HCT116 (cell line): Measurements from ENCODE around the gene C6orf118. TPM values are rescaled to one million over a fixed set of nuclear protein-coding genes. Genes with fewer than 3 reads are reported as not detected.

Source experiments
- ATAC-seq: fragments of 200-7000 bp; cut with Tn5 transposase; 2 replicates; pipeline ENCODE4 v1.9.1; 2020; ENCODE audit warnings: mild to moderate bottlenecking, moderate library complexity
- BruUV-seq: library from RNA; stranded (reverse); fragments of 400-500 nt; replicated peaks from 2 replicates; lab custom pipeline; 2021; lab: Mats Ljungman, UMichigan
- CTCF ChIA-PET: fragments of 300-600 bp; sonication (Branson Sonifier 250); formaldehyde crosslinking; loops from one replicate; lab custom pipeline; 2021; ENCODE audit warnings: antibody characterized with exemption; lab: Charles Lee
- POLR2A ChIA-PET: fragments of 300-600, 350-600 bp; sonication (Branson Sonifier 250); formaldehyde crosslinking; loops from one replicate; lab custom pipeline; 2021; ENCODE audit warnings: antibody characterized with exemption; lab: Charles Lee
- RAD21 ChIA-PET, 2 experiments: fragments of 300-600 bp; sonication (Branson Sonifier 250); formaldehyde crosslinking; loops; one replicate each; lab custom pipeline; 2023; ENCODE audit warnings: low total read pairs in 2 of 2; ENCODE audit not compliant: uncharacterized antibody in 2 of 2, unreplicated experiment in 2 of 2, low non-redundant PET in 1 of 2; lab: Charles Lee
- DNase-seq: peaks from one replicate; pipeline ENCODE4 v3.0.0-alpha.2; 2010; ENCODE audit warnings: low read depth, low spot score
- H2AFZ ChIP-seq: fragments of 200-600 bp; shearing (Covaris generic), sonication (generic); 2 replicates; pipeline ENCODE4 v1.6.1; 2017; ENCODE audit warnings: low read depth, mixed run types, mixed read lengths, antibody characterized with exemption, low read length; ENCODE audit not compliant: poor library complexity, severe bottlenecking
- H3K27ac ChIP-seq: 2 replicates; pipeline ENCODE4 v1.5.1; 2012; ENCODE audit warnings: low read depth, low read length
- H3K27me3 ChIP-seq: fragments of 200-600 bp; sonication (generic); 2 replicates; pipeline ENCODE4 v1.6.1; 2016; ENCODE audit warnings: mixed run types, low read length, mixed read lengths; ENCODE audit not compliant: insufficient read depth
- H3K36me3 ChIP-seq, 2 experiments: fragments of 200-500 bp in 1 of 2; fragments of 200-600 bp in 1 of 2; sonication (Bioruptor generic) in 1 of 2; sonication (generic) in 1 of 2; 2 replicates each; pipeline versions ENCODE4 v1.5.1 to v1.6.1; 2014 to 2016; ENCODE audit warnings: low read length in 2 of 2, inconsistent platforms in 1 of 2, mixed read lengths in 1 of 2, mixed run types in 1 of 2; ENCODE audit not compliant: insufficient read depth in 2 of 2, control insufficient read depth in 1 of 2
- H3K4me1 ChIP-seq, 2 experiments: fragments of 200-600 bp in 1 of 2; sonication (generic) in 1 of 2; 2 replicates each; pipeline versions ENCODE4 v1.5.1 to v1.6.1; 2012 to 2017; ENCODE audit warnings: low read length in 2 of 2, inconsistent platforms in 1 of 2, mild to moderate bottlenecking in 1 of 2, mixed read lengths in 1 of 2, mixed run types in 1 of 2, moderate library complexity in 1 of 2; ENCODE audit not compliant: insufficient read depth in 2 of 2, control insufficient read depth in 1 of 2
- H3K4me2 ChIP-seq: fragments of 200-600 bp; sonication (generic); 2 replicates; pipeline ENCODE4 v1.6.1; 2017; ENCODE audit warnings: mixed run types, low read length, mixed read lengths
- H3K4me3 ChIP-seq, 2 experiments: fragments of 200-600 bp in 1 of 2; sonication (generic) in 1 of 2; replicated peaks in 1 of 2; 2 replicates each; pipeline ENCODE4 v1.5.1; 2011 to 2016; ENCODE audit warnings: low read length in 2 of 2, control low read depth in 1 of 2, low read depth in 1 of 2, mild to moderate bottlenecking in 1 of 2, mixed read lengths in 1 of 2, mixed run types in 1 of 2
- H3K79me2 ChIP-seq: fragments of 200-600 bp; sonication (generic); 2 replicates; pipeline ENCODE4 v1.6.1; 2017; ENCODE audit warnings: mild to moderate bottlenecking, mixed run types, low read length, moderate library complexity, mixed read lengths; ENCODE audit not compliant: insufficient read depth
- H3K9ac ChIP-seq: fragments of 200-600 bp; sonication (generic); 2 replicates; pipeline ENCODE4 v1.6.1; 2016; ENCODE audit warnings: low read length, mixed read lengths
- H3K9me2 ChIP-seq: fragments of 200-600 bp; sonication (generic), shearing (Covaris generic); 2 replicates; pipeline ENCODE4 v1.6.1; 2017; ENCODE audit warnings: mixed run types, mild to moderate bottlenecking, moderate library complexity; ENCODE audit not compliant: insufficient read depth
- H3K9me3 ChIP-seq, 2 experiments: fragments of 200-500 bp in 1 of 2; fragments of 200-600 bp in 1 of 2; sonication (Bioruptor generic) in 1 of 2; sonication (generic) in 1 of 2; 2 replicates each; pipeline ENCODE4 v1.6.1; 2014 to 2017; ENCODE audit warnings: low read length in 2 of 2, mixed read lengths in 2 of 2, inconsistent platforms in 1 of 2, low read depth in 1 of 2, mild to moderate bottlenecking in 1 of 2, mixed run types in 1 of 2, moderate library complexity in 1 of 2; ENCODE audit not compliant: control insufficient read depth in 1 of 2, insufficient read depth in 1 of 2
- H4K20me1 ChIP-seq: fragments of 200-600 bp; sonication (generic), shearing (Covaris generic); 2 replicates; pipeline ENCODE4 v1.6.1; 2017; ENCODE audit warnings: mixed run types, mild to moderate bottlenecking, moderate library complexity; ENCODE audit not compliant: insufficient read depth
- ATF3 ChIP-seq: IDR thresholded peaks from 2 replicates; pipeline ENCODE4 v1.6.1; 2012
- CBX3 ChIP-seq: IDR thresholded peaks from 2 replicates; pipeline ENCODE4 v1.6.1; 2012; ENCODE audit warnings: low read depth
- CEBPB ChIP-seq: IDR thresholded peaks from 2 replicates; pipeline ENCODE4 v1.6.1; 2012; ENCODE audit warnings: low read depth
- ELF1 ChIP-seq: IDR thresholded peaks from 2 replicates; pipeline ENCODE4 v1.6.1; 2012; ENCODE audit warnings: low read depth, borderline replicate concordance
- EZH2 ChIP-seq: fragments of 200-600 bp; sonication (generic); IDR thresholded peaks from 2 replicates; pipeline ENCODE4 v1.6.1; 2017; ENCODE audit warnings: antibody characterized with exemption, mixed run types
- EZH2phosphoT487 ChIP-seq: fragments of 200-600 bp; IDR thresholded peaks from 2 replicates; pipeline ENCODE4 v1.6.1; 2018; ENCODE audit warnings: antibody characterized with exemption, borderline replicate concordance
- FOSL1 ChIP-seq: IDR thresholded peaks from 2 replicates; pipeline ENCODE4 v1.6.1; 2012; ENCODE audit warnings: low read depth
- JUND ChIP-seq: IDR thresholded peaks from 2 replicates; pipeline ENCODE4 v1.6.1; 2012
- MAX ChIP-seq: IDR thresholded peaks from 2 replicates; pipeline ENCODE4 v1.6.1; 2012
- RAD21 ChIP-seq: IDR thresholded peaks from 2 replicates; pipeline ENCODE4 v1.6.1; 2012; ENCODE audit warnings: low read depth, mild to moderate bottlenecking
- SIN3A ChIP-seq: IDR thresholded peaks from 2 replicates; pipeline ENCODE4 v1.6.1; 2012; ENCODE audit warnings: low read depth
- SP1 ChIP-seq: IDR thresholded peaks from 2 replicates; pipeline ENCODE4 v1.6.1; 2012; ENCODE audit warnings: low read depth
- TCF7L2 ChIP-seq: IDR thresholded peaks from 2 replicates; pipeline ENCODE4 v1.7.0; 2011; ENCODE audit warnings: borderline replicate concordance, inconsistent platforms; ENCODE audit not compliant: insufficient read depth, insufficient read length; ENCODE audit errors: extremely low read depth
- YY1 ChIP-seq: IDR thresholded peaks from 2 replicates; pipeline ENCODE4 v1.6.1; 2011; ENCODE audit warnings: low read length, low read depth, moderate library complexity, mild to moderate bottlenecking; ENCODE audit not compliant: insufficient replicate concordance; ENCODE audit errors: extremely low read depth
- ZFX ChIP-seq: fragments of 450-650 bp; IDR thresholded peaks from 2 replicates; pipeline ENCODE4 v1.6.1; 2017
- ZNF274 ChIP-seq: fragments of 200-500 bp; sonication (Bioruptor generic); IDR thresholded peaks from 2 replicates; pipeline ENCODE4 v1.6.1; 2014; ENCODE audit warnings: mild to moderate bottlenecking, low read depth, low read length, inconsistent platforms
- intact Hi-C: fragments of 100-400 bp; cut with micrococcal nuclease; formaldehyde crosslinking; loops from 2 replicates; pipeline ENCODE4 v1.10.0; 2022
- total RNA-seq: library from RNA; stranded (reverse); gene quantifications from one replicate; pipeline ENCODE4 v1.2.1, GENCODE V29; 2021; ENCODE audit not compliant: unreplicated experiment

The C6orf118 gene
- total RNA-seq, 1 experiment from 2014 or later, result not detected

DNA sequence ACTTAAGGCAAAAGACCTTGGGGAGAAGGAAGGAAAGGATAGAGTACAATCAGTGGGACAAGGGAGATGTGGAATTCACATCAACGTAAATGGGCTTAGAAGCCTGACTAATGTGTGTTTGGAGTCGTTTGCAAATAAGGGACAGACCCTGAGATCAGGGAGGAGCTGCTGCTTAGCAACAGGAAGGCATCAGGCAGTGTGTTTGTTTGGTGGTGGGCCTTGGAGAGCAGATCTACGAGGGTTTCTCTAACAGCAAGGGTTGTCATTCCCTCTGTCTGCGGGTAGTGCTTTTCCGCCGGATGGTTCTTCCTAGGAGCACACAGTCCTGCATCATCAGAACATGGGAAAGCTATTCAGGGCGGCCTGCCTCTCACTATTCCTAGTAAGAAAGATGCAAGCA, 40.4 kb downstream of the C6orf118 start:
- TF ChIP-seq ATF3, result no peak
- no peak for TF ChIP-seq MAX
- no peak for TF ChIP-seq ZNF274
- TF ChIP-seq JUND, result no peak
- no peak for TF ChIP-seq CEBPB
- TF ChIP-seq RAD21, result no peak
- TF ChIP-seq SIN3A, result no peak
- no peak for TF ChIP-seq YY1
- TF ChIP-seq TCF7L2, result no peak
- no peak for TF ChIP-seq CBX3
- TF ChIP-seq ZFX, result no peak
- TF ChIP-seq ELF1, result no peak
- TF ChIP-seq FOSL1, result no peak
- H3K9me2 ChIP-seq, result no peaks in the 10 kb centered on the region
- H3K27me3 ChIP-seq, result no peaks in the 10 kb centered on the region
- POLR2A ChIA-PET, result no interaction called here
- H4K20me1 ChIP-seq, result no peaks in the 10 kb centered on the region
- ATAC-seq, result no peak
- DNase-seq, result no peak
- H3K4me1 ChIP-seq, result no peaks in the 10 kb centered on the region
- H2AFZ ChIP-seq, result no peak overlapping the region
- H3K79me2 ChIP-seq, result no peaks in the 10 kb centered on the region
- BruUV-seq, result no TSS peak
- no peaks in the 10 kb centered on the region; a peak in 1 of 4 replicates for H3K9me3 ChIP-seq
- H3K27ac ChIP-seq, result no peak overlapping the region
- no peak overlapping the region for H3K4me2 ChIP-seq
- intact Hi-C loops, result no loop called here
- H3K4me3 ChIP-seq, result no peak overlapping the region
- H3K36me3 ChIP-seq, result no peaks in the 10 kb centered on the region
- CTCF ChIA-PET, result no interaction called here
- RAD21 ChIA-PET, result no interaction called here
- H3K9ac ChIP-seq, result no peak overlapping the region

DNA sequence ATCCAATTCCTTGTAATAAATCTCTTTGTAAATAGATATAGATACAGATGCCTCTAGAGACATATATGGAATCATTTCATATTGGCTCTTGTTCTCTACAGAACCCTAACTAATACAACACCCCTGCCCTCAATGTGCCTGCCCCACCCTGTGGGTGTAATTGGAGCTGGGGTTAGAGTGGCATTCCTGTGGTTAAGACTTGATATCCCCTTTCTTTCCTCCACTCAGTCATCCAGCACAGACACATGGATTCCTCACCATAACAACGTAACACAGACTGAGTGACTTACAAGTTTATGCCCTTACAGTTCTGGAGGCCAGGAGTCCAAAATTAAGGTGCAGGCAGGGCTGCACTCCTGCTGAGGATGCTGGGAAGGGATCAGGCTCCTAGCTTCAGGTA, 42.8 kb downstream of the C6orf118 start:
- H3K4me1 ChIP-seq, result no peaks in the 10 kb centered on the region
- H3K27me3 ChIP-seq, result no peaks in the 10 kb centered on the region
- no peak overlapping the region for H3K4me3 ChIP-seq
- no peak overlapping the region for H3K27ac ChIP-seq
- no peaks in the 10 kb centered on the region for H3K79me2 ChIP-seq
- no peaks in the 10 kb centered on the region; a peak in 1 of 4 replicates for H3K9me3 ChIP-seq
- ChIA-PET CTCF (no interaction called here), RAD21 (no interaction called here), POLR2A (no interaction called here)
- no TSS peak for BruUV-seq
- no peak for DNase-seq
- TF ChIP-seq FOSL1 (no peak), CBX3 (no peak), SP1 (no peak), EZH2phosphoT487 (no peak), EZH2 (no peak), YY1 (no peak), JUND (no peak)
- H4K20me1 ChIP-seq, result no peaks in the 10 kb centered on the region
- no peak overlapping the region for H2AFZ ChIP-seq
- no peaks in the 10 kb centered on the region for H3K9me2 ChIP-seq
- H3K9ac ChIP-seq, result no peak overlapping the region
- no peak for ATAC-seq
- H3K36me3 ChIP-seq, result no peaks in the 10 kb centered on the region
- H3K4me2 ChIP-seq, result no peak overlapping the region
- intact Hi-C loops, result no loop called here
